ENCODE measurements around the gene PANX3. TPM values are rescaled to one million over a fixed set of nuclear protein-coding genes. Genes with fewer than 3 reads are reported as not detected.

PANX3 gene
- total and polyA plus RNA-seq, 12 donors, result not detected

DNA sequence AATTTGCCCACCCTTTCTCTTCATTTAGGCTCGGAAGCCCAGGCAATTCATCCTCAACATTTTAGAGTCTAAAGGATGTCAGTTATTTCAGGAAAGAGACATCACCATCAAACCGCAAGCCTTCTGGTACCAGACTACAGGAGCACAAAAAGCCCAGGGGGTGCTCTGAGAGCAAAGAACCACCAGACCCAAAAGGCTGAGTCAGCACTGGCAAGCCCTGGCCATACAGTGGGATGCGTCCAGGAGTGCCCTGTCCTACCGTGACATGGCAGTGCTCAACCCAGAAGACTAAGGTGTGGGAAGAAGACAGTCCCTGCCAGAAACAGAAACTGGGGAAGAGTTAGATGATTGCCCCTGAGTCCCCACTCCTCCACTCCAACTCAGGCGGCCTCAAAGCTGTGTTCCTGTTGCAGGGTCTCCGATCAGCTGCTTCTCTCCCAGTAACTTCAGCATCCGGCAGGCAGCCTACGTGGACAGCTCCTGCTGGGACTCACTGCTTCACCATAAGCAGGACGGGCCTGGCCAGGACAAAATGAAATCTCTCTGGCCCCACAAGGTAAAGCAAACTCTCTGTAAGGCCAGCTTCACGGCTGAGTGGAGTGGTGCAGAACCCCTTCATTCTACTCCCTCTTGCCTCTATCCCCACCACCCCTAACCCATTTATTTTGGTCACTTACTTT, 1.5 kb downstream of the PANX3 start:
- intact Hi-C loops (cut with DNase I), result no loop called here
- H3K27ac ChIP-seq, result no peak overlapping the region
- H3K4me3 ChIP-seq, result no peak overlapping the region
- H3K4me1 ChIP-seq, result no peaks in the 10 kb centered on the region
- H3K9me3 ChIP-seq, result no peaks in the 10 kb centered on the region
- DNase-seq (no peak), ATAC-seq (no peak)
- TF ChIP-seq CTCF (IDR thresholded peaks at IDR 0.05), result no peak
- peaks cover 0 to 26% (median 13%) of the 10 kb centered on the region in 7 donors for H3K27me3 ChIP-seq
- WGBS, 2 donors, result 61 to 65% methylated on average over 10 of the region's 10 CpGs
- no peaks in the 10 kb centered on the region for H3K36me3 ChIP-seq

DNA sequence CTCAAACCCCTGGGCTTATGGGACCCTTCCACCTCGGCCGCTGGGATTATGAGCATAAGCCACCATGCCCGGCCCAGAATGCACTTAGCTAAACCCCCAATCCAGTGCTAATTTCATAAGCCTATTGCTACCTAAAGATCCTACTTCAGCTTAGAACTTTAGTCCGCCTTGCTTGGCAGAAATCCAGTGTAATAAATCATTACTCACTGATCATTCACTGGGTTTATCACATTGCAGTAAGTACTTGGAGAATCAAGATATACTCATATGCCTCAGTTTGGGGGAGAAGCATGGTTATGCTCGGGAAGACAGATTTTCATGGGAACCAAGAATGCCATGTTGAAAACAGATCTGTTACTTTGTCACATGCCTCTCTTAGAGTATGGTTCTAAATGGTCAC, 7.6 kb downstream of the PANX3 start:
- Histone ChIP-seq H3K36me3 (no peaks in the 10 kb centered on the region), H3K27ac (no peak overlapping the region), H3K4me3 (no peak overlapping the region), H3K4me1 (peaks cover 0 to 14% (median 11%) of the 10 kb centered on the region in 9 donors), H3K27me3 (peaks cover 0 to 26% (median 13%) of the 10 kb centered on the region in 7 donors), H3K9me3 (no peaks in the 10 kb centered on the region)
- no peak for TF ChIP-seq CTCF (IDR thresholded peaks at IDR 0.05)
- DNase-seq (no peak), ATAC-seq (no peak)
- intact Hi-C loops (cut with DNase I), result no loop called here
- 85 to 90% methylated on average over 5 of the region's 5 CpGs for WGBS, 2 donors

DNA sequence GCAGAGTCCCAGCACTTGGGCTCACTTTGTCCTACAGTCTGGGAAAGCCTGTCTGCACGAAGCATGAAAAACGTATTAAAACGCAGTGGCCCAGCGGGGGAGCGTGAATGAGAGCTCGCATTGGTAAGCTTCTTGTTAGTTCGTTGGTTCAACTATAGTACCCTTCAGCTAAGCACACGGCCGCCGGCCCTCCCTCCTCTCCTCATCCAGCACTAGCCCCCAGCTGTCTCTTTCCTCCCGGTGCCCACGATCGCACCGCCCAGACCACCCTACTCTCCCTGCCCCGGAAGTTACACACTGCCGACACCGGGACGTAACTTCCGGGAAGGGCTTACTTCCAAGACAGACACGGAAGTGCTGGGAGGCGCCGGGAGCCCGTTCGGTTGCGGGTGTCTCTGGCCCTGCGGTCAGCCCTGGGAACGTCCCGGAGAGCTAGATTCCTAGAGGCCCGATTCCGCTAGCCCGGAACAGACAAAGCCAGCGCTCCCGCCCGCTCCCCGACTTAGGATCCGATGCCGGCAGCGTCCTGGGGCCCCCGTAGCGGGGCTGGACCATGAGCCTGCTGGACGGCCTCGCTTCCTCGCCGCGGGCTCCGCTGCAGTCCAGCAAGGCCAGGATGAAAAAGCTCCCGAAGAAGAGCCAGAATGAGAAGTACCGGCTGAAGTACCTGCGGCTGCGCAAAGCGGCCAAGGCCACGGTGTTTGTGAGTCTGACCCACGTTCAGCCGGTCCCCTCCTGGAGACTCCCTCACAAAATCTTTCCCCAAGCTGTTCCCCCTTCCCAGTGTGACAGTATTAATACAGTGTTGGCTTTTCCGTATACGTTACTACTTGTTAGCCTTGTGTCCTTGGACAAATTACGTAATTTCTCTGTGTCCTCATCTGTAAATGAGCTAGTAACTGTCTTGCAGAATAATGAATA, 11.6 kb downstream of the PANX3 start, which contains the start of gene TBRG1:
TSS of gene TBRG1 (plus strand) at position 334 of the 921 bp plus-strand sequence. CDS start at position 554, 220 bp downstream.
- DNase-seq (peak; percentile 85 to 92), ATAC-seq (peak; percentile 99 to 100 (median 99))
- Histone ChIP-seq H3K36me3 (peaks cover 0 to 36% (median 21%) of the 10 kb centered on the region in 9 donors), H3K27me3 (peaks cover 0 to under 1% (median 0%) of the 10 kb centered on the region in 7 donors), H3K4me1 (peaks cover 0 to 32% (median 27%) of the 10 kb centered on the region in 9 donors), H3K4me3 (peak within 1 kb of the TSS; percentile 72 to 98 (median 82)), H3K9me3 (no peaks in the 10 kb centered on the region), H3K27ac (peak within 1 kb of the TSS; percentile 72 to 98 (median 90))
- intact Hi-C loops (cut with DNase I), result no loop called here
- no peak for TF ChIP-seq CTCF (IDR thresholded peaks at IDR 0.05)
- WGBS, 2 donors, result 1% methylated on average over 57 of the region's 57 CpGs

DNA sequence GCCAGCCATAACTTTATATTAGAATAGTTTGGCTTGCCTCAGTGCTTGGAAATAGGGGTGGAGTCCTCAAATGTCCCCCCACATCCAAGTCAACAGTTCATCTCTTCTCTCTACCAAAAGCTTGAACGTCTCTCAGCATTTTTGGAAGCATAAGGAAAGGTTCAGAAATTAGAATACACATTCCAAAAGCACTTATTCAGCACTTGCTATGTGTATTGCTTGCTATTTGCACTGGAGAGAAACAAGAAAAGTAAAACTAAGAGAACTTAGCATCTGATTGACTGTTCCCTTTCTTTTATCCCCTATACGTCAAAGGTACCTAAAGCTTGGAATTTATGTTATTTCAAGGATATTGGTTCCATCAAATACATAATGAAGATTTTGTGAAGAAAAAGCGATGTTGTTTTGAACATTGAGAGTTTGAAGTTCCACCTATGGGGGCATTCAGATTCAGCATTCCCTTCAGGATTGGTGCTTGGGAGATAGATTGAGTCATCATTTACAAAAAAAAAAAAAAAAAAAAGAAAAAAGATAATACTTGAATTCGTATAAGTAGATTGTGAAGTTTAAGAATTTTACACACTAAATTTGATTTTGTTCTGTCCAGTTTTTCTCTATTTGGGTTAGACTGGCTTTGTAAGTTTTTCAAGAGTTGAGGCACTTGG, 12.8 kb downstream of the PANX3 start:
- H3K27me3 ChIP-seq, result no peaks in the 10 kb centered on the region
- intact Hi-C loops (cut with DNase I), result no loop called here
- DNase-seq (no peak), ATAC-seq (no peak)
- no peaks in the 10 kb centered on the region for H3K9me3 ChIP-seq
- 57 to 61% methylated on average over 4 of the region's 4 CpGs for WGBS, 2 donors
- no peak for TF ChIP-seq CTCF (IDR thresholded peaks at IDR 0.05)
- peaks cover 0 to 32% (median 27%) of the 10 kb centered on the region in 9 donors for H3K4me1 ChIP-seq
- peak overlapping the region in 6 of 10 donors; percentile 85 to 98 (median 94) for H3K27ac ChIP-seq
- peak overlapping the region in 9 of 10 donors; percentile 72 to 98 (median 82) for H3K4me3 ChIP-seq
- H3K36me3 ChIP-seq, result peaks cover 0 to 48% (median 21%) of the 10 kb centered on the region in 9 donors

Measured in heart right ventricle (tissue), 16 donors.